Myocyte (in vitro differentiated cells): Measurements from ENCODE around the gene IL24. TPM values are rescaled to one million over a fixed set of nuclear protein-coding genes. Genes with fewer than 3 reads are reported as not detected.

Source experiments
- DNase-seq: peaks from one replicate; pipeline ENCODE4 v3.0.0-alpha.2; 2012; ENCODE audit warnings: low read depth
- total RNA-seq: library from RNA; depleted of rRNA; stranded (reverse); fragments of >200 nt; gene quantifications from 2 replicates; pipeline ENCODE4 v1.2.3, GENCODE V29; 2014

The IL24 gene
- total RNA-seq, 1 donor from 2014 or later, result not detected

DNA sequence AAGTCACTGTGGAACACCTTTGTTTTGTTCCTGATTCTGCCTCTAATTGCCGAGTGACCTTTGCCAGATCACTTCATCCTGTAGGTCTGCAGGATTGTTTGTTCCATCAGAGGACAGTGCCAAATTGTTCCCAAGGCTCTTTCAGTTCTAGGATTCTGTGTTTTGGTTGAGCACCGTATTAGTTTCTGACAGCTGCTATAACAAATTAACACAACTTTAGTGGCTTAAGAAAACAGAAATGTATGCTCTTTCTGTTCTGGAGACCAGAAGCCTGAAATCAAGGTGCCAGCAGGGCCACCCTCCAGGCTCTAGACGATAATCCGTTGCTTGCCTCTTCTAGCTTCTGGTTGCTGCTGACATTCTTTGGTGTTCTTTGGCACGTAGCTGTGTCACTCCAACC, 52.4 kb downstream of the IL24 start:
- DNase-seq, result no peak

DNA sequence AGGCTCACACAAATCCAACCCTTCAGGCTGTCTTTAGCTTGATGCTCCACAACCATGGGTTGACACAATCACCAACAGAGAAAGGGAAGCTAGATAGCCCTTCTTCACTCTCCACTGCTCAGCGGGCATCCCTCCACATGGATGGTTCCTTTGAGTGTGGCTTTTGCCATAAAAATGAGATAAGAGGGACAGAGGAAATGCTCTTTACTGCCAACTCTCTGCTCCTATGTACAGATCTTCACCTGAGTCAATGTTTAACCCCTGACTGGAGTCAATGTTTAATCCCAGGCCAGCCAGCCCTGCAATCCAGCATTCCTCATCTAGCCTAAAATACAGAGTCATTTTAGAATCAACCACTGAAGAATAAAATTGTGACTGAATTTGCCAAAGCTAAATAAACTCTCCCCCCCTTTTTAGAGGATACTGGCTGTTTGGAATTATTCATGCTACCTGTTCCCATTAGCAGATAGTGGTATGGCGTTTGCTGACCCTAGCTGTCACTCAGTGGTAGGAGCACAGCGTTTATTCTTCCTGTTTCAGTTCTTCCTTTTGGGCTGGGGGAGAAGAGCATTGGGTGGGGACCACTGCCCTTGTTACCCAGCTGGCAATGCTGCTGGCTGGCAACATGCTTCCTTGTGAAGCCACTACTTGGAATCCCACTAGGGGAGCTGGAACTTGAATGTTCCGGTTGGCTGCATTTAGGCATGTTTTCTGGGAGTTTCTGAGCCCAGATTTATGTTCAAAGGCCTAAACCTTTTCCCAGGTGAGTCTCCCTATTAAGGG, 54.3 kb downstream of the IL24 start:
- DNase-seq, result no peak

DNA sequence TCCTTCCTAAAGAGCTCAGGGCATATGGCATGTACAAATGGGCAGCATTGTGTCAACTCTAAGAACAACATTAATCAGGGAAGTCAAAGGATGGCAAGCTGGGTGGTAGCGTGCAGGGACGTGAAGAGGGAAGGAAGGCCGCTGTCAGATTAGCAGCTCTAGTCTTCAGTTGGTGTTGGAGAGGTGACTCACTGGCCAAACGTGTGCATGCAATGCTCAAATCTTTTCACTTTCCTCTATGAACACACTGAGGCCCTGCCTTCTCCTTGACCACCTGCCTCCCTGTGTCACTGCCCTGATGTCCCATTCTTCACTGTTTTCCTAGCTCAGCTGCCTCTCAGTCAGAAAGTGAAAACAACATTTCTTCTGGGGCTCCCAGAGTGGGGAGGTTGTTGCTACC, 54.9 kb downstream of the IL24 start:
- peak; percentile 71 for DNase-seq

DNA sequence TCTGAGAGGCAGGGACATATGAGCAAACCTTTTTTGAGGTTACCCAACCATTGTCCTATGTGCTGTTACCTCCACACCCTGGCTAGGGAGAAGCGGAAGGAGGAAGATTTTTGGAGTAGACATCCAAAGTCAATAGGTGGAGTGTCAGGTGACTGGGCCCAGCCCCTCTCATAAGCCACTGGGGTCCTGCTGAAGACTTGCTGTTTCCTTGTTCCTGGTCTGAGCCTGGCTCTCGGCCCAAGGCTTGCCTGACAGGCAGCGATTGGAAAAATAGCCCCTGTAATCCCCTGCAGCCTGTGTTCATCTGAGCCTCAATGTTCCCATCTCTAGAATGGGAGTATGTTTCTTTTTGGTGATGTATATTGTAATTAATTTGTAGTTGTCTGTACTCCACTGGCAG, 55.9 kb downstream of the IL24 start:
- DNase-seq, result no peak

DNA sequence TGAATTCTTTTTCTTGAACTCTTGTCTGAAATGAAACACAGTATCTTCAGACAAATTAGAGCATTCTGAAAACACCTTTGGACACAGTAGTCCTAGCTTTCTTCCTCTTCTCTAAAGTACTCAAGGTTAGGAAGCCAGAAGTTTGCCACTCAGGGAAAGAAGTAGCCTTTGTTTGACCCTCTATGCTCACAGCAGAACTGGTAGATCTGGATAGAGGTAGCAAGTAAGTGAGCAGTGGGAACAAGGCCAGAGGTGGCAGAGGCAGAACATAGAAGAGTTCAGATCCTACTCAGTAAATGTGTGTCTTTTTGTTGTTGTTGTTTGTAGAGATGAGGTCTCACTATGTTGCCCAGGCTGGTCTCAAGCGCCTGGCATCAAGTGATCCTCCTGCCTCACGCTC, 56.4 kb downstream of the IL24 start:
- DNase-seq, result no peak

Other genes starting within 250 kb of the IL24 start
- 67.2 and 74.5 TPM in 2 replicates for gene MAPKAPK2, start 212.5 kb upstream of the IL24 start, total RNA-seq
- gene IL19, start 126.7 kb upstream of the IL24 start, total RNA-seq, result not detected in 2 replicates
- not detected in 2 replicates for gene IL10, start 124.9 kb upstream of the IL24 start, total RNA-seq
- not detected in 2 replicates for gene IL20, start 31.8 kb upstream of the IL24 start, total RNA-seq
- not detected in 2 replicates for gene FCMR, start 24.5 kb downstream of the IL24 start, total RNA-seq
- gene PIGR, start 49.0 kb downstream of the IL24 start, total RNA-seq, result not detected in 2 replicates
- gene FCAMR, start 73.0 kb downstream of the IL24 start, total RNA-seq, result not detected in 2 replicates
- 0.13 TPM in 1 of 2 replicates, not detected in the other for gene C1orf116, start 135.3 kb downstream of the IL24 start, total RNA-seq
- 7.1 TPM in 2 replicates for gene YOD1, start 153.8 kb downstream of the IL24 start, total RNA-seq
- 5.7 and 6.0 TPM in 2 replicates for gene PFKFB2, start 155.8 kb downstream of the IL24 start, total RNA-seq
- not detected in 2 replicates for gene C4BPB, start 191.4 kb downstream of the IL24 start, total RNA-seq
- not detected in 2 replicates for gene C4BPA, start 206.8 kb downstream of the IL24 start, total RNA-seq